Upper lobe of left lung (tissue), 6 donors: ENCODE data around the gene CLIP4. TPM values are rescaled to one million over a fixed set of nuclear protein-coding genes. Genes with fewer than 3 reads are reported as not detected.

Experiments used
- ATAC-seq, 2 donors: fragments of 200-7000 bp; cut with Tn5 transposase; one replicate each; pipeline ENCODE4 v1.9.1; 2022; ENCODE audit warnings: mild to moderate bottlenecking in 2 of 2, moderate library complexity in 2 of 2; ENCODE audit not compliant: low FRiP score in 2 of 2
- DNase-seq, 2 donors: peaks; one replicate each; pipeline ENCODE4 v3.0.0-alpha.2; 2019 to 2020
- H3K27ac ChIP-seq, 4 donors: fragments of 200-600 bp; sonication (generic); one replicate each; pipeline ENCODE4 v1.5.1; 2016 to 2019
- H3K27me3 ChIP-seq, 4 donors: fragments of 200-600 bp; sonication (generic); one replicate each; pipeline ENCODE4 v1.5.1; 2017 to 2019
- H3K36me3 ChIP-seq, 4 donors: fragments of 200-600 bp; sonication (generic); one replicate each; pipeline ENCODE4 v1.5.1; 2016 to 2019
- H3K4me1 ChIP-seq, 4 donors: fragments of 200-600 bp; sonication (generic); one replicate each; pipeline ENCODE4 v1.5.1; 2018 to 2019
- H3K4me3 ChIP-seq, 4 donors: fragments of 200-600 bp; sonication (generic); one replicate each; pipeline ENCODE4 v1.5.1; 2017 to 2019; ENCODE audit warnings: mild to moderate bottlenecking in 2 of 4, moderate library complexity in 1 of 4
- H3K9me3 ChIP-seq, 4 donors: fragments of 200-600 bp; sonication (generic); one replicate each; pipeline ENCODE4 v1.5.1; 2018 to 2019
- EP300 ChIP-seq, 4 donors: sonication (generic); formaldehyde crosslinking; IDR thresholded peaks; one replicate each; pipeline ENCODE4 v1.5.1; 2017; ENCODE audit warnings: antibody characterized with exemption in 4 of 4, control low read depth in 2 of 4
- POLR2A ChIP-seq, 4 donors: fragments of 450-650 bp; IDR thresholded peaks; one replicate each; pipeline ENCODE4 v1.5.1; 2016 to 2017; ENCODE audit warnings: antibody characterized with exemption in 4 of 4, mild to moderate bottlenecking in 2 of 4
- POLR2AphosphoS5 ChIP-seq, 2 donors: sonication (generic); formaldehyde crosslinking; IDR thresholded peaks; one replicate each; pipeline ENCODE4 v1.5.1; 2017; ENCODE audit warnings: antibody characterized with exemption in 2 of 2
- WGBS, 2 donors: methylation state at CpG; one replicate each; pipeline ENCODE4 v1.1.5; 2017 to 2018; 5-methylcytosine and 5-hydroxymethylcytosine counted together
- total RNA-seq, 6 donors: library from RNA; depleted of rRNA in 4 of 6; stranded (reverse); fragments of >200 nt in 4 of 6; gene quantifications; one replicate each; pipeline versions ENCODE4 v1.1.0 to v1.2.1, GENCODE V29; 2016 to 2021
- TF ChIP-seq, protein P1 (sequence below), 6 experiments: fragments of 450-650 bp in 4 of 6; fragments of 200-600 bp in 2 of 6; sonication (generic) in 2 of 6; IDR thresholded peaks; one replicate each; pipeline ENCODE4 v1.5.1; 2016 to 2019; ENCODE audit warnings: antibody characterized with exemption in 6 of 6
- donor health status: DM: no; HTN: no; CAD: no; lungs with moderate emphysema.
- donor health status: DM: no; HTN: yes; CAD: no; lungs with severe emphysema.

CLIP4 gene
- total RNA-seq, 6 donors from 2014 or later: 46.0 to 104 (median 69.5) TPM

DNA sequence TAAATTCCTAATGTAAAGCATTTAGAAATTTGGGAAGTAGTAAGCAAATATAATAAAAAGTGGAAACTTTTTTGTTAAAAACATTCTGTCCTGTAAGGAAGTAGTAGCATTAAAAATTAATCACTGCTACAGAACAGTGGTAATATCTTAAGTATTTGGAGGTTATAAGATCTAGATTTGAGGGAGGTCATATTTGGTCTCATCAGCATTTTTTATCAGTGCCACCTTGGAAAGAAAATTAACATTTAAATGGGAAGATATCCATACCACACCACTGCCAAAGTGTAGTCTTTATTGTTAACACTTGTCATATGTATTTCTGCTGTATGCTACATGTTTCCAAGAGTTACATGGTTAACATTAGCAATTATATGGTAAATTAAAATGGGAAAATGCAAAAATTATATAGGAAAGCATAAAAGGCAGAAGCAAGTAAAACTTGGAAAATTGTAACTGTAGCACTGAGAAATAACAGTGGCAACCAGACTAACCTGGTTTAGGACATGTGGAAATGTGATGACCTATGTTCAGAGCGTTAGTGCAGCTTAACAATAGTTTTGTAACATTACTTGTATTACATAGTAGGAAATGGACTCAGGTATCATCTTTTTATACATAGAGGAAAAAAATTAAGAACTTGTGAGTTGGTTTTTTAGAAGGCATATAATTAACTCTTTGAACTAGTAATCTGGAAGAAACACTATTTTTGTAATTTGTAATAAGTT is 47.2 kb downstream of the CLIP4 start:
- ATAC-seq (no peak), DNase-seq (no peak)
- Histone ChIP-seq H3K27ac (no peak overlapping the region), H3K4me3 (no peak overlapping the region), H3K36me3 (peaks cover 0 to 25% (median 4%) of the 10 kb centered on the region in 4 donors), H3K27me3 (no peaks in the 10 kb centered on the region), H3K9me3 (no peaks in the 10 kb centered on the region), H3K4me1 (no peaks in the 10 kb centered on the region)
- WGBS, 2 donors: 88 to 91% methylated on average over 1 of the region's 1 CpG
- TF ChIP-seq POLR2AphosphoS5 (IDR thresholded peaks at IDR 0.05) (no peak), POLR2A (IDR thresholded peaks at IDR 0.05) (no peak), EP300 (IDR thresholded peaks at IDR 0.05) (no peak)
- TF ChIP-seq, protein P1, sequence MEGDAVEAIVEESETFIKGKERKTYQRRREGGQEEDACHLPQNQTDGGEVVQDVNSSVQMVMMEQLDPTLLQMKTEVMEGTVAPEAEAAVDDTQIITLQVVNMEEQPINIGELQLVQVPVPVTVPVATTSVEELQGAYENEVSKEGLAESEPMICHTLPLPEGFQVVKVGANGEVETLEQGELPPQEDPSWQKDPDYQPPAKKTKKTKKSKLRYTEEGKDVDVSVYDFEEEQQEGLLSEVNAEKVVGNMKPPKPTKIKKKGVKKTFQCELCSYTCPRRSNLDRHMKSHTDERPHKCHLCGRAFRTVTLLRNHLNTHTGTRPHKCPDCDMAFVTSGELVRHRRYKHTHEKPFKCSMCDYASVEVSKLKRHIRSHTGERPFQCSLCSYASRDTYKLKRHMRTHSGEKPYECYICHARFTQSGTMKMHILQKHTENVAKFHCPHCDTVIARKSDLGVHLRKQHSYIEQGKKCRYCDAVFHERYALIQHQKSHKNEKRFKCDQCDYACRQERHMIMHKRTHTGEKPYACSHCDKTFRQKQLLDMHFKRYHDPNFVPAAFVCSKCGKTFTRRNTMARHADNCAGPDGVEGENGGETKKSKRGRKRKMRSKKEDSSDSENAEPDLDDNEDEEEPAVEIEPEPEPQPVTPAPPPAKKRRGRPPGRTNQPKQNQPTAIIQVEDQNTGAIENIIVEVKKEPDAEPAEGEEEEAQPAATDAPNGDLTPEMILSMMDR (IDR thresholded peaks at IDR 0.05): no peak

DNA sequence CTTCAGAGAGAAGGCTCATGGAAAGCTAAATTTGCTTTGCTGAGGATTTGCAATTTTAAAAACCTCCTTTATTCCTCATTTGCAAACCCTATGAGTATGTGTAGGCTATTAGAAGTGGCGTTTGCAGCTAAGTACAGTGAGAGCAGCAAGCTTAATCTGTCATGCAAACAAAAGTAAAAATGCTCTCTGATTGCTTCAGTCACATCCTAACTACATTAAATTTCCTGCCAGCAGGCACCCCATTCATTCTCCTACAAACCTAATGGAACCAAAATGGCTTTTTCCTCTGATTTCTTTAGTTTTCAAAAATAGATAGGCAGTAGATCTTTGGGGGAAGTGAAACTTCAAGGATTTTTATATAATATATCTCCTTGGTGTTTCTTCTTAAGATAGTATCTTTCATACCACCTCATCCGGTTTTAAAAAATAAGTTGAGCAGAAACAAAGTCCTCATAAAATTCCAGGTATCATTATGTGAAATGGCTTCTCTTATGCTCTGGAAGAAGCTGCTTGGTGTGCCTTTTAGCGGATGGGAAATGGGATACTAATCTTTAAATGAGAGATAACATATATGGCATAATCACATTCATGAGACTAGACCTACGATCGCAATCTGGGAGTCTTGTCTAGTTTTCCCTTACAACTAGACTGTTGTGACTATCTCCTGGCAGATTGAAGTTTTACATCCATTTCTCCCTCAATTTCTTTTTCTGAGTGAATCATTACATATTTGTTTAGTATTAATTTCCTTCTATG is 49.1 kb downstream of the CLIP4 start:
- no peaks in the 10 kb centered on the region for H3K27me3 ChIP-seq
- WGBS, 2 donors: 86% methylated on average over 5 of the region's 5 CpGs
- no peak for ATAC-seq

DNA sequence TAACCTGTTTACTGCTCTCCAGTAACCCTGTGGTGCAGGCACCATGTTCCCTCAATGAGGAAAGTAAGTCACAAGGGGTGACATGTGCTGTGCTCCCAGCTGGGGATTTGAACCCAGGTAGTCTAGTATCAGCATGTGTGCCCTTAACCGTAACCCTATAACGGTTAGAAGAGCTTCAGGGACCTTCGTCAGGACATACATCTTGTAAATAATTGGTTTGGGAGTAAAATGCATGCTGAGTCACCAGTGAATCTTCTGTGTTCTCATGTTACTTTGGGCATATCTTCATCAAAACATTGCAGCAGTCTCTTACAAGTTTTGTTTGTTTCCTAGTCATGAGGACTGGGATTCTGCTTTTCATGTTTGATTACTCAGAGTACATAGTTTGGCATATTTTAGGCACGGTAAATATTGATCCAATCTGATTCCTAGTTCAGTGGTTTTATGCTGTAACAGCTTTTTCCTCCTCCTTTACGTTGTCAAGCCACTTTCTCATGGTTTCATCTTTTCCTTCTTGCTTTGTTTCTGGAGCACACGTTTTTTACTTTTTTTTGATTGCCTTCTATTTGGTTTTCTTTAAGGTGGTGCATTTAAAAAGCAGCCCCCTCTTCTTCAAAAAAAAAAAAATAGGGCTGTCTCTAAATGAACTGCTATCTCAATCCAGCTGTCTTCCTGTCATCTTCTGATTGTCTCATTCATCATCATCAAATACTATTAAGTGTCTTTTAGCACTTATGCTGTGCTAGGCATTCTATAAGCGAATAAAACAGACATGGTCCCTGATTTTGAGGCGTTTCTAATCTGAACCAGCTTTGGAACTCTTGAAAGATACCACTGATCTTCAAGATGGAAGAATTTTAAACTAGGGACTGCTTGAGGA is 50.4 kb downstream of the CLIP4 start:
- H3K9me3 ChIP-seq: no peaks in the 10 kb centered on the region
- no peak overlapping the region for H3K4me3 ChIP-seq
- WGBS, 2 donors: 60 to 68% methylated on average over 6 to 8 of the region's 8 CpGs
- no peak for ATAC-seq
- TF ChIP-seq EP300 (IDR thresholded peaks at IDR 0.05): no peak
- TF ChIP-seq POLR2A (IDR thresholded peaks at IDR 0.05): no peak
- TF ChIP-seq, protein P1 (IDR thresholded peaks at IDR 0.05): no peak
- no peak for TF ChIP-seq POLR2AphosphoS5 (IDR thresholded peaks at IDR 0.05)
- no peaks in the 10 kb centered on the region for H3K27me3 ChIP-seq
- H3K36me3 ChIP-seq: peaks cover 0 to 13% (median 0%) of the 10 kb centered on the region in 4 donors
- DNase-seq: no peak
- H3K4me1 ChIP-seq: no peaks in the 10 kb centered on the region
- H3K27ac ChIP-seq: no peak overlapping the region

More for the DNA sequence above, 49.1 kb downstream of the CLIP4 start:
- Histone ChIP-seq H3K4me1 (no peaks in the 10 kb centered on the region), H3K4me3 (no peak overlapping the region), H3K27ac (no peak overlapping the region), H3K36me3 (peaks cover 0 to 13% (median 0%) of the 10 kb centered on the region in 4 donors), H3K9me3 (no peaks in the 10 kb centered on the region)
- TF ChIP-seq EP300 (IDR thresholded peaks at IDR 0.05) (no peak), POLR2AphosphoS5 (IDR thresholded peaks at IDR 0.05) (no peak), POLR2A (IDR thresholded peaks at IDR 0.05) (no peak)
- TF ChIP-seq, protein P1 (IDR thresholded peaks at IDR 0.05): no peak
- no peak for DNase-seq

DNA sequence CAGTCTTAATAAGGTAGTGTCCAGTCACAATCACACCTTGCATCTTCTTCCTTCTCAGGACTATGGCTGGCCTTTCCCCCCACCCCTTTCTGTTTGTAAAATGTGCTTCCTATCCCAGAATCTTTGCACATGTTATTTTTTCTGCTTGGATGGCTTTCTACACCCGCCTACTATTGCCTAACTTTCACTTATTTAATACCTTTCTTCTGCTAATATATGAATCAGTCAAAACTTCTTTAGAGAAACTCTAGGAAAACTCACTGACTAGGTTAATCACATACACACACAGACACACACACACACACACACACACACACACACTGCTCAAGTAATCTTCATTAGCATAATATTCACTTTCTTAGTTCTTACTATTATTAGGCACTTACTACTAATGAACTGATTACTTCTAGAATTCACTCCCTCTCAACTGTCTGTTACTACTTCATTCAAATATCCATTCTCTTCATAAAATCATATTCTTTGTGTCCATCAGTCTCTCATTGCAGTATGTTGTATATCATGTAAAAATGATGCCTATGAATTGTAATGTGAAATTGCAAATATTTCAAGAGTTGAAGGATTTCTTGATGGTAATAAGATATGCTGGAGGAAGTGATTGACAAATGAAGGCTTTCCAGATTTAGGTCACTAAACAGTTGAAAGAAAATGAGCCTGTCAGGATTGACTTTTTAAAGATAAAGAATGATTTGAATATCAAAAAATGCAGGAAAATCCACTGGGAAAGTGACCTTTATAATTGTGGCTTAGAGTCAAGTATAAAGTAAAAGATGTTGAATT is 51.2 kb downstream of the CLIP4 start:
- no peak for DNase-seq
- H3K9me3 ChIP-seq: no peaks in the 10 kb centered on the region
- WGBS, 2 donors: 76 to 81% methylated on average over 1 of the region's 1 CpG
- H3K27me3 ChIP-seq: no peaks in the 10 kb centered on the region
- ATAC-seq: no peak
- TF ChIP-seq POLR2AphosphoS5 (IDR thresholded peaks at IDR 0.05) (no peak), EP300 (IDR thresholded peaks at IDR 0.05) (no peak), POLR2A (IDR thresholded peaks at IDR 0.05) (no peak)
- TF ChIP-seq, protein P1 (IDR thresholded peaks at IDR 0.05): no peak
- H3K4me1 ChIP-seq: no peaks in the 10 kb centered on the region
- H3K4me3 ChIP-seq: no peak overlapping the region
- no peak overlapping the region for H3K27ac ChIP-seq
- peaks cover 0 to 11% (median 0%) of the 10 kb centered on the region in 4 donors for H3K36me3 ChIP-seq
